GM19324 (cell line): Measurements from ENCODE around the gene ZDHHC13.

Source experiments
- ATAC-seq: cut with Tn5 transposase; IDR thresholded peaks from one replicate; pipeline ENCODE4 v1.9.1; 2021; ENCODE audit warnings: mild to moderate bottlenecking, moderate library complexity; ENCODE audit not compliant: unreplicated experiment, low FRiP score

ZDHHC13 gene

DNA sequence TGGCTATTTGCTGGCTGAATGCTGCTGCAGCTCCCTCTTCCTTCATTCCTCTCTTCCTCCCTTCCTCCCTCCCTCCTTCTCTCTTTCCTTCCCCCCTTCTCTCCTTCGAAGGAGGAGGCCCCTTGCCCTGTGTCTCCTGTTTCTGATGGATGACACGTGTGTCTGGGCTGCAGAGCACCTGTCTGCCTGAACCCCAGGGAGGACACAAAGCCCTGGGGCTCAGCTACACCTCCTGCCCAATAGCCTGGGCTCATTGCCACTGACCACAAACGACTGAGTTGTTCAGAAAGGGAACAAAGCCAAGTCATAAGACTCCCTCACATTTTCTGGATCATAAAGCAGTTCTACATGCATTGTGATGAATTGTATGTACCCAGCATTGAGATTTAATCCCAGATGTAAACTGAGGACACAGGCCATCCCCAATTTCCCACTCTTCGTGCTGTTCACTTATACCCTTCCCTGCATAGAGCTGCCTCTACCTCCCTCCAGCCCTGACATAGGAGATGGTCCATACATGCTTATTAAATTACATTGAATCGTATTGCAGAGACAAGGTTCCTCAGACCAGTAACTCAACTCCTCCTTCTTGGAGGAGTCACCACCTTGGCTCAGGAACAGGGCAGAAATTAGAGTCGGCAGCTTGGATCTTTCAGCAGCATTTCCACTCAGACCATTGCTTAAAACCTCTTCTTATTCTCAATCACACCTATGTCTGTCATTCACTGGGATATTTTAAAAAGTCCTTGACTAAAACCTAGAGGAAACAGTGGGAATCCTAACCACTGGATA is 83.6 kb downstream of the ZDHHC13 start:
- no peak for ATAC-seq

GRCh38 chr11:19201737-19202605 is 85.0 kb downstream of the ZDHHC13 start, which contains the start of gene CSRP3:
CSRP3 (minus strand) TSS chr11:19201983; CDS start chr11:19192448, 9,535 bp downstream.
- no peak for ATAC-seq

DNA sequence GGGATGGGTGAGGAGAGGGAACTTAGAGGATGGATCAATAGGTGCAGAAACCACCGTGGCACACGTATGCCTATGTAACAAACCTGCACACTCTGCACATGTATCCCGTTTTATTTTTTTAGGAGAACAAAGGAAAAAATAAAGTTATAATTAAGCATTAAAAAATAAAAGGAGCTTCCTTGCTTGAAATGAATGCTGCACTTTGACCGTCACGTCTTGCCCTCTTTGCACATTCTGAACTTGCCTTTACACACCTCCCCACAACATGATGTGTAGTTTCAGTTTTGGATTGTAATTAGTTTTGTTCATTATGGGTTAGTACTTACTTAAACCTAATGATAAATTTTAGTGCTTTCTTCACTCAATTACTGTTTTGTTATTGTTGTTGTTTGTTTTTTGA is 87.9 kb downstream of the ZDHHC13 start:
- no peak for ATAC-seq

- ATAC-seq = no peak
Observed at GRCh38 chr11:19208181-19208580, 91.2 kb downstream of the ZDHHC13 start.

- no peak for ATAC-seq
Observed at GRCh38 chr11:19208959-19209546, 92.1 kb downstream of the ZDHHC13 start.

- ATAC-seq = no peak
Observed at GRCh38 chr11:19209617-19210370, 92.8 kb downstream of the ZDHHC13 start.

GRCh38 chr11:19216021-19216420 is 99.1 kb downstream of the ZDHHC13 start:
- ATAC-seq = no peak

- ATAC-seq = no peak
Observed at GRCh38 chr11:19216709-19217374, 99.9 kb downstream of the ZDHHC13 start.

DNA sequence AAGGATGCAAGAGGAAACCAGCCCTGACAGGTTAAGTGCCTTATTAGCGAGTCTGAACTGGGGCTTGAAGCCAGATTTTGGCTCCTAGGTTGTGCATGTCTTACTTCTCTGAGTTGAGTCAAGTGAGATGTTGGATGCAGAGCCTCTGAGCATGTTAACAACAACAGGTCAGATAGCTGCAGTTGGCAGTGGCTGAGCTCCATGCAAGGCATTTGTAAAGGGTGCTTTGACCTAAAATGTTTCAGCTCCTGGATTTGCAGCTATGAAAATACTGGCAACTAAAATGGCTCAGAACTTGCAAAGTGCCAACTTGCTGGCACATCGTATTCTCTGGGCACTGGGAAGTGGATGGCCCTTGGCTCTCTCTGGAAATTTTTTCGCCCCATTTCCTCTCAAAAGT is 101.2 kb downstream of the ZDHHC13 start:
- ATAC-seq = no peak

DNA sequence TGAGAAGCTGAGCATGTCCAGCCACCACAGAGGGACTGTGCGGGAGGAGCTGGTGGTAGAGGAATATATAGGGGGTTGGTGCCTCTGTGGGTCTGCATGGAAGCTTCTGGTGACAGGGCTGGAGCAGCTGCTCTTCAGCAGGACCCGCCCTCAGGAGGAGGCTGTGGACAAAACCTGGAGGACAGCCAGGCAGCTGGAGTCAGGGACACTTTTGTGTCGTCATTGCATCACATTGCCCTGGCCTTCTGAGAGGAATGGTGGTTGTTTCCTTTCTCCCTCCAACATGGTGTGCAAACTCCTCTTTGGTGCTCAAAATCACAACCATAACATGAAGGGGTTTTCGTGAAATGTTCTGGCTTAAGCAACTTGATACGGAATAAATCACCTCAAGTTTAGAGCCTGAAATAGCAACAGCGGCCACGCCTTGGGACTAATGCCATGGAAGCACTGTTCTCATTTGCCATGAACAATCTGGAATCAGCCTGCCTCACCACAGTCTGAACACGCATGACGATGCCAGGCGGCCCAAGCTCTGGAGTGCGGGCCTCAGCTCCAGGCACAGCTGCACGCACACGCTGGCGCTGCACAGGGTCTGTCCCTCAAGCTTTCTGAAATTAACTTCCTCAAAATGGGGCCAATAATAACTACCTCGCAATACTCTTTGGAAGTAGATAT is 102.0 kb downstream of the ZDHHC13 start:
- ATAC-seq = no peak

GRCh38 chr11:19220903-19221724 is 104.1 kb downstream of the ZDHHC13 start:
- ATAC-seq = no peak

GRCh38 chr11:19225123-19225522 is 108.2 kb downstream of the ZDHHC13 start:
- ATAC-seq = no peak

DNA sequence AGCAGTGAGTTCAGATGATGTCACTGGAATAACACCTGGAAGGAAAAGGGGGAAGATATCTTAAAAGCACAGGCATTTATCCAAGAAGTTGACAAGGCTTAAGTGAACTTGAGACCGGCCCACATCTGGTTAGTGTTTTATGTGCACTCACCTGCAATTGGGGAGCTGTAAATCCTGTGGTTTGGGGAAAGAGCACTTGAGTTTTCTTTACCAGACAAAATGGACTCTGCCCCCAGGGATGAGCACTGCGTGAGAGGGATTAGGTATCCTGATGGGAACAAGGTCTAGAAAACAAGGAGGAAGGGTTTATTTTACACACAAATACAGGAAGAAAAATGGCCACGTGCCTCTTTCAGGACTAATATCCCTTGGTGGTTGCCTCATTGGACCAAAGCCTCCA is 108.6 kb downstream of the ZDHHC13 start:
- no peak for ATAC-seq
